OCI-LY3 (cell line): Measurements from ENCODE around the gene RSPH1.

Experiments used
- CTCF ChIP-seq: fragments of 200-600, 300-600 bp; sonication (generic); IDR thresholded peaks from 2 replicates; pipeline ENCODE4 v1.5.1; 2014; ENCODE audit warnings: antibody characterized with exemption, low read length, low read depth
- EZH2phosphoT487 ChIP-seq: fragments of 200-600 bp; shearing (Covaris generic); IDR thresholded peaks from 2 replicates; pipeline ENCODE4 v1.6.1; 2018; ENCODE audit warnings: antibody characterized with exemption, mixed run types, low read depth

- TF ChIP-seq CTCF (no peak), EZH2phosphoT487 (no peak)
Measured at GRCh38 chr21:42486531-42486930, 9.5 kb downstream of the RSPH1 start.
